OCI-LY1 (cell line): ENCODE results near the gene TRIM22.
"Not testable (repeated sequence)": the region's sequence is repeated elsewhere in the genome, so short reads cannot be mapped to it uniquely, and the experiment has no call there.

ENCODE experiments used
- H2AFZ ChIP-seq: fragments of 200-600 bp; sonication (generic), shearing (Covaris generic); 2 replicates; pipeline ENCODE4 v1.6.0; 2014; ENCODE audit warnings: antibody characterized with exemption, mild to moderate bottlenecking, low read length
- H3F3A ChIP-seq: fragments of 200-600 bp; sonication (generic), shearing (Covaris generic); 2 replicates; pipeline ENCODE4 v1.6.0; 2014; ENCODE audit warnings: mild to moderate bottlenecking, antibody characterized with exemption, low read length, moderate library complexity; ENCODE audit not compliant: insufficient read depth
- H3K27ac ChIP-seq: fragments of 200-600 bp; sonication (generic); 2 replicates; pipeline ENCODE4 v1.5.1; 2014; ENCODE audit warnings: low read length, mixed run types, mild to moderate bottlenecking, low read depth; ENCODE audit not compliant: poor library complexity, severe bottlenecking
- H3K27me3 ChIP-seq: fragments of 200-600 bp; sonication (generic); 2 replicates; pipeline ENCODE4 v1.6.0; 2014; ENCODE audit warnings: antibody characterized with exemption, mild to moderate bottlenecking, low read length, moderate library complexity; ENCODE audit not compliant: insufficient read depth
- H3K36me3 ChIP-seq: fragments of 200-600 bp; sonication (generic); 2 replicates; pipeline ENCODE4 v1.6.1; 2014; ENCODE audit warnings: mild to moderate bottlenecking, antibody characterized with exemption, low read length, moderate library complexity, mixed read lengths; ENCODE audit not compliant: insufficient read depth
- H3K4me1 ChIP-seq: fragments of 200-600 bp; sonication (generic); 2 replicates; pipeline ENCODE4 v1.5.1; 2014; ENCODE audit warnings: mild to moderate bottlenecking, low read length, moderate library complexity; ENCODE audit not compliant: insufficient read depth, severe bottlenecking
- H3K4me2 ChIP-seq: fragments of 200-600 bp; sonication (generic), shearing (Covaris generic); 2 replicates; pipeline ENCODE4 v1.6.1; 2014; ENCODE audit warnings: low read length
- H3K4me3 ChIP-seq: fragments of 200-600 bp; sonication (generic); 2 replicates; pipeline ENCODE4 v1.5.1; 2014; ENCODE audit warnings: low read length, low read depth, mild to moderate bottlenecking, mixed read lengths; ENCODE audit not compliant: poor library complexity, severe bottlenecking
- H3K79me2 ChIP-seq: fragments of 200-600 bp; shearing (Covaris generic); 2 replicates; pipeline ENCODE4 v1.6.1; 2016; ENCODE audit warnings: mixed run types, low read length, mixed read lengths; ENCODE audit not compliant: insufficient read depth
- H3K9ac ChIP-seq: fragments of 200-600 bp; sonication (generic), shearing (Covaris generic); 2 replicates; pipeline ENCODE4 v1.6.1; 2014; ENCODE audit warnings: mild to moderate bottlenecking, low read length, mixed read lengths
- H3K9me2 ChIP-seq: fragments of 200-600 bp; sonication (generic), shearing (Covaris generic); 2 replicates; pipeline ENCODE4 v1.6.1; 2014; ENCODE audit warnings: low read depth, mild to moderate bottlenecking, low read length, mixed read lengths
- H3K9me3 ChIP-seq: fragments of 200-600 bp; shearing (Covaris generic); 2 replicates; pipeline ENCODE4 v1.6.1; 2014; ENCODE audit warnings: low read length, mixed read lengths
- H4K20me1 ChIP-seq: fragments of 200-600 bp; sonication (generic), shearing (Covaris generic); 2 replicates; pipeline ENCODE4 v1.6.0; 2016; ENCODE audit warnings: mild to moderate bottlenecking, low read length; ENCODE audit not compliant: insufficient read depth
- EZH2 ChIP-seq: fragments of 200-600 bp; sonication (generic), shearing (Covaris generic); IDR thresholded peaks from 2 replicates; pipeline ENCODE4 v1.8.0; 2017; ENCODE audit warnings: borderline replicate concordance, mixed run types, mild to moderate bottlenecking, antibody characterized with exemption, low read length, moderate library complexity, mixed read lengths
- TF ChIP-seq, protein P1 (sequence below): fragments of 200-600 bp; sonication (generic), shearing (Covaris generic); IDR thresholded peaks from 2 replicates; pipeline ENCODE4 v1.5.1; 2017; ENCODE audit warnings: mild to moderate bottlenecking, antibody characterized with exemption, low read length, moderate library complexity, mixed read lengths

The TRIM22 gene

DNA sequence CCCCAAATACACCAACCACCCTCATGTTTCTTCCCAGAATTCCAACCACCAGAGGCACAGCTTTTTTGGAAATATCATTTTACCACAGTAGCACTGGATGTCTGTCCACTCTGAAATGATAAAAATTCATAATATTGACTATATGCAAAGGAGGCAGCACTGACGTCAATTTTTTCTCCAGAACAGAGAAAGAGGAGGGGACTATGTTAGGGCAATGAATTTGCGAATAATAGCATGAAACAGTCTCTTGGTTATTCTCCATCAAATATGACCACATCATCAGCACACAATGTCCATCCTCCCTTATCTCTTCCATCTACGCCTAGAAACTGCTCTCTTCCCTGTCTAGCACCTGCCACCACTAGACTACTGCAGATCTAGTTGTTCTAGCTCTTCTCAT, 43.5 kb upstream of the TRIM22 start:
- TF ChIP-seq EZH2 = no peak
- TF ChIP-seq, protein P1, sequence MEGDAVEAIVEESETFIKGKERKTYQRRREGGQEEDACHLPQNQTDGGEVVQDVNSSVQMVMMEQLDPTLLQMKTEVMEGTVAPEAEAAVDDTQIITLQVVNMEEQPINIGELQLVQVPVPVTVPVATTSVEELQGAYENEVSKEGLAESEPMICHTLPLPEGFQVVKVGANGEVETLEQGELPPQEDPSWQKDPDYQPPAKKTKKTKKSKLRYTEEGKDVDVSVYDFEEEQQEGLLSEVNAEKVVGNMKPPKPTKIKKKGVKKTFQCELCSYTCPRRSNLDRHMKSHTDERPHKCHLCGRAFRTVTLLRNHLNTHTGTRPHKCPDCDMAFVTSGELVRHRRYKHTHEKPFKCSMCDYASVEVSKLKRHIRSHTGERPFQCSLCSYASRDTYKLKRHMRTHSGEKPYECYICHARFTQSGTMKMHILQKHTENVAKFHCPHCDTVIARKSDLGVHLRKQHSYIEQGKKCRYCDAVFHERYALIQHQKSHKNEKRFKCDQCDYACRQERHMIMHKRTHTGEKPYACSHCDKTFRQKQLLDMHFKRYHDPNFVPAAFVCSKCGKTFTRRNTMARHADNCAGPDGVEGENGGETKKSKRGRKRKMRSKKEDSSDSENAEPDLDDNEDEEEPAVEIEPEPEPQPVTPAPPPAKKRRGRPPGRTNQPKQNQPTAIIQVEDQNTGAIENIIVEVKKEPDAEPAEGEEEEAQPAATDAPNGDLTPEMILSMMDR = no peak
- no peaks in the 10 kb centered on the region for H3F3A ChIP-seq

DNA sequence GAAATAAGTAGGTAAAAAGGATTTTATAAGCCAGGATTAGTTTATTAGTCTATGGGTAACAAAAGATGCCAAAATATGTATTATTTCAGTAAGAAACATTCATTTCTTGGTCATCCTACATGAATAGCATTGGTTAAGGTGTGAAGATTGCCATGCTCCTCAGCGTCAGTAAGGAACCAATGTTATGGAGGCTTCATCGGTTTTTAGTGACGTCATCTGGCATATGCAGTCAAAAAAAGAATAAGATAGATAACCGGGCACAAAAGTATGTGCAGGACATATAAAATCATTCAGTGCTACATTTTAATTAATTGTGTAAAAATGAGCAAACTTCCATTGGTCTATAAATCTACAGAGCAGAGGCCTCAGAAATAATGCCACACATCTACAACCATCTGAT, 34.1 kb upstream of the TRIM22 start:
- Histone ChIP-seq H3K9ac (no peak overlapping the region), H3K4me2 (no peak overlapping the region), H3K27me3 (no peaks in the 10 kb centered on the region), H3K9me2 (no peaks in the 10 kb centered on the region), H4K20me1 (no peaks in the 10 kb centered on the region), H3K27ac (no peak overlapping the region), H3K4me3 (no peak overlapping the region), H3K79me2 (no peaks in the 10 kb centered on the region), H3K4me1 (no peaks in the 10 kb centered on the region), H3F3A (no peaks in the 10 kb centered on the region), H3K9me3 (no peaks in the 10 kb centered on the region), H2AFZ (no peak overlapping the region), H3K36me3 (no peaks in the 10 kb centered on the region)
- TF ChIP-seq, protein P1 = no peak
- TF ChIP-seq EZH2 = no peak

More for the DNA sequence above, 43.5 kb upstream of the TRIM22 start:
- Histone ChIP-seq H3K79me2 (no peaks in the 10 kb centered on the region), H2AFZ (no peak overlapping the region), H3K27me3 (no peaks in the 10 kb centered on the region), H4K20me1 (no peaks in the 10 kb centered on the region), H3K9ac (no peak overlapping the region), H3K4me1 (no peaks in the 10 kb centered on the region), H3K9me3 (no peaks in the 10 kb centered on the region), H3K27ac (no peak overlapping the region), H3K4me2 (no peak overlapping the region), H3K4me3 (no peak overlapping the region), H3K36me3 (peaks cover 16% of the 10 kb centered on the region; the same call in 1 of the 2 replicates), H3K9me2 (no peaks in the 10 kb centered on the region)

DNA sequence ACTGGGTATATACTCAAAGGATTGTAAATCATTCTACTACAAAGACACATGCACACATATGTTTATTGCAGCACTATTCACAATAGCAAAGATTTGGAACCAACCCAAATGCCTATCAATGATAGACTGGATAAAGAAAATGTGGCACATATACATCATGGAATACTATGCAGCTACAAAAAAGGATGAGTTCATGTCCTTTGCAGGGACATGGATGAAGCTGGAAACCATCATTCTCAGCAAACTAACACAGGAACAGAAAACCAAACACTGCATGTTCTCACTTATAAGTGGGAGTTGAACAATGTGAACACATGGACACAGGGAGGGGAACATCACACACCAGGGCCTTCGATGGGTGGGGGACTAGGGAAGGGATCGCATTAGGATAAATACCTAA, 32.6 kb upstream of the TRIM22 start:
- not testable (repeated sequence) for H4K20me1 ChIP-seq, H3K4me2 ChIP-seq, H3F3A ChIP-seq, H3K27ac ChIP-seq, H3K9ac ChIP-seq, H3K4me3 ChIP-seq, H3K36me3 ChIP-seq, H3K79me2 ChIP-seq, H3K9me3 ChIP-seq, H3K27me3 ChIP-seq, H3K9me2 ChIP-seq, H3K4me1 ChIP-seq, H2AFZ ChIP-seq

DNA sequence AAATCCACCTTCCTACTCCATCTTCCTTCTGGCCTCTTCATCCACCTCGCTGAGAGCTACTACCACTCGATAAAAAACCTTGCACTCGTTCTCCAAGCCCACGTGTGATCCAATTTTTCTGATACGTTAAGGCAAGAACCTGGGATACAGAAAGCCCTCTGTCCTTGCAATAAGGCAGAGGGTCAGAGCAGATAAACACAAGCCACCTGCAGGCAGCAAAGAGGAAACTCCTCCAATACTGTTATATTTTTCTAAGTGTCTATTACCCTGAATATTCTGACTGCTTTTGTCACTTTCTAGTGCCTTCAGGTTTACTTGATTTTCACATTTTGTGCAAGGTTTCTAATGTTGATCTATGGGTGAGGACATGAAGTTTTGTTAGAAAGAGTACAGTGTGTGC, 31.3 kb upstream of the TRIM22 start:
- no peaks in the 10 kb centered on the region for H4K20me1 ChIP-seq
- no peaks in the 10 kb centered on the region for H3K9me3 ChIP-seq
- H3K36me3 ChIP-seq = no peaks in the 10 kb centered on the region
- no peak overlapping the region for H3K9ac ChIP-seq
- no peaks in the 10 kb centered on the region for H3K27me3 ChIP-seq
- H3K4me1 ChIP-seq = no peaks in the 10 kb centered on the region
- no peak overlapping the region for H2AFZ ChIP-seq
- TF ChIP-seq, protein P1 = no peak
- no peak for TF ChIP-seq EZH2
- H3K79me2 ChIP-seq = no peaks in the 10 kb centered on the region
- H3K27ac ChIP-seq = no peak overlapping the region
- H3F3A ChIP-seq = no peaks in the 10 kb centered on the region
- no peaks in the 10 kb centered on the region for H3K9me2 ChIP-seq
- H3K4me2 ChIP-seq = no peak overlapping the region
- H3K4me3 ChIP-seq = no peak overlapping the region
